HG02970 (cell line): ENCODE data around the gene VWCE.

Source experiments
- ATAC-seq: cut with Tn5 transposase; IDR thresholded peaks from one replicate; pipeline ENCODE4 v1.9.1; 2021; ENCODE audit warnings: mild to moderate bottlenecking, moderate library complexity, moderate number of reproducible peaks; ENCODE audit not compliant: unreplicated experiment, low FRiP score

The VWCE gene

DNA sequence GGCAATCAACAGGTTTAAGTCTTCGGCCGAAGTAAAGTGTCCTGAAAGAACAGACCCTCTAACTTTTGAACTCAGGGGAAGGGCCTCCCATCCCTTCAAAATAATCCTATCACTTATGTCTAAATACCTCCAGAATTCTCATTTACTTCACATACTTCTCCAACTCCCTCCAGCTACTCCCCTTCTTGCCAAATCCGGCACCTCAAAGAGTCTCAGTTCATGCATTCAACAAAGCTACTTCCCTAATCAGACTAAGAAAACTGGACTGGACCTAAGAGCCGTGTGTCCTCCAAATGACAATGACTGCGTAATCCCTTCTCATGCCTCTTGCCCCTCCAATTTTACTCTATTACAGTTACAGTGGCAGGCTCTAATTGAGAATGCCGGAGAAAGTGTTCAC is 36.5 kb upstream of the VWCE start:
- ATAC-seq: no peak

DNA sequence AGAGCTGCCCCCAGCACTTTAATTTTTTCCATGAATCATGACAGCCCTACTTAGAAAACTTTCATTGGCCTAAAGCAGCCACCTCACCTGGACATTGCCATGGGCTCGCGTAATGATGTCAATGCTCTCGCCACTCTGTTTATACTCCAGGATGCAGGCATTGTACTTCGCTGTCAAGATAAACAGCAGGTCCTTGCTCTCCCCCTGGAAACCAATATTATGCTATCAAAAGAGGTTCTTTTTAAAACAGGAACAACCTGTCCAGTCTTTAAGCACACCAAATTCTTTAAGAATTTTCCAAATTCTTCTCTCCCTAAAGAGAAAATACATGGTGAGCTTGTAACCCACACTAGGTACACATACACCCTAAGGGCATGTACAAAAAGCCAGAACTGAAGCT is 34.8 kb upstream of the VWCE start:
- no peak for ATAC-seq

DNA sequence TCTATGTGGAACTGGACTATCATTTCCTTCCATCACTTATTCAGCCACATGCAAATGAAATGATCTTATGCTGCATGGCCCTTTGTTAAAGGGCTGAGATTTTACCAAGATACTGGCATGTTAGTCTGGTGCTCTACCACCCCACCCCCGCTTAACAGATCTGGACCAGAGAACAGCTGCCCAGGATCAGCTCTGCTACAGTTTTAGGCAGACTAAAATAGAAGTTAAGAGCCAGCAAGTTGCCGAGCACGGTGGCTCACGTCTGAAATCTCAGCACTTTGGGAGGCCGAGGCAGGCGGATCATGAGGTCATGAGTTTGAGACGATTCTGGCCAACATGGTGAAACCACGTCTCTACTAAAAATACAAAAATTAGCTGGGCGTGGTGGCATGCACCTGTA is 33.2 kb upstream of the VWCE start:
- no peak for ATAC-seq

DNA sequence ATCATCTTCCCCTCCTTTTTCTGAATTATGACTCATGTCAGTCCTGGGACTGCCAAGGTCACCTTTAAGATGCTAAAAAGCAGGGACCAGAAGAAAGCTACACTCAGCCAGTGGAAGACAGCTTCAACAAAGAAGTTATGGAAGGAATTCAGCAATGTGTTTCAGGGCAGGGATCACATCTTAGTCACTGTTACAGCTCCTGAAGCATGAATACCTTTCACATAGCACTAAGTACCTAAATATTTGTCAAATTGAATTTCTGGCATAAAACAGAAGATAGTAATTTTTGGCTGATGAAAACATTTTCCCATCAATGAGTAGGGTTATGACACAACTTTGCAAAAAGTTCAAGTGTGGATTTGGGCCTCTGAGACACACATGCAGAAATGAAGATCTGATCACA is 32.6 kb upstream of the VWCE start:
- ATAC-seq: no peak

DNA sequence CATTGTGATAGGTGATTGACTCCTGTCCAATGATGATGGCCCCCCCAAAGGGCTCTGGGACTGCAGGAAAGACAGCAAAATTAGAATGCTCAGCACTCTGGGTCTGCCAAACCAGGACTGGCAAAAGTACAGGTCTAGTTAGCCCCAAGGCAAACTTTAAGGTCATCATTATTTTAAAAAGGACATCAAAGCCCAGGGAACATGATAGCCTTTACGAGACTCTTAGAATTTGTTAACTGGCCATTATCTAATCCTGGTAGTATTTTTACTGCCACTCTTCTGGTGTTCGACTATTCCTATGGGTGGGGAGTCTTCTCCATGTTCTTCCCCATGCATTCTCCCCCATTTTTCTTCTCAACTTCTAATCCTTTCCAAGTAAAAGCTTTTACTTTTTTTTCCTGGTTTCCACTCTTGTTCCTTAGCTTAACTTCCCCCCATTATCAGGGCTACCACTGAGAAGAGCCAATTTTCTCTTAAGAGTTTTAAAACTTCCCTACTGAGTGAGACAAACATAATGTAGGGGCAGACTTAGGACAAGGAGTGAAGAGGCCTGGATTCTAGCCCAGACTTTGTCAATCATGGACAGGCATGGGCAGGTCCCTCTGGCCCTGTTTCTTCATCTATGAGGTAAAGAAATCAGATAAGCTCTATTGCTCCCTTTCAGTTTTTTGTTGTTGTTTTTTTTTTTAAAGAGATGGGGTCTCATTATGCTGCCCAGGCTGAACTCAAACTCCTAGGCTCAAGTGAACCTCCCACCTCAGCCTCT is 30.7 kb upstream of the VWCE start:
- ATAC-seq: no peak

DNA sequence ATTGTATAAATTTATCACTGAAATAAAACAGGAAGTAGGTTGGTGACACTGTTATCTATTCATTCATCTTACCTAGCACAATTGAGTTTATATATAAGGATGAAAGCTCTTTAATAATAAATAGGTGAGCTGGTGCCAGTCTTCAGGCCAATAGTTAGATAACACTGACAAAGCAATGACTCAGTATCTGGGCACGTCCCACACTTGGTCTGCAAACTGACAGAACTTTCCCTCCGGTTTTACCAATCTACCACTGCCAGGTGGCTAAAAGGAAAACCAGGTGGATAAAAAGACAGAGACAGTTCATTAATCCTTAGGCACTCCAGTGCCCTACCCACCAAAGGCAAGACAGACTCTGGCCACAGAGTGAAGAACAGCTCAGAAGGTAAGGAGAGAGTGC is 20.1 kb upstream of the VWCE start:
- no peak for ATAC-seq

DNA sequence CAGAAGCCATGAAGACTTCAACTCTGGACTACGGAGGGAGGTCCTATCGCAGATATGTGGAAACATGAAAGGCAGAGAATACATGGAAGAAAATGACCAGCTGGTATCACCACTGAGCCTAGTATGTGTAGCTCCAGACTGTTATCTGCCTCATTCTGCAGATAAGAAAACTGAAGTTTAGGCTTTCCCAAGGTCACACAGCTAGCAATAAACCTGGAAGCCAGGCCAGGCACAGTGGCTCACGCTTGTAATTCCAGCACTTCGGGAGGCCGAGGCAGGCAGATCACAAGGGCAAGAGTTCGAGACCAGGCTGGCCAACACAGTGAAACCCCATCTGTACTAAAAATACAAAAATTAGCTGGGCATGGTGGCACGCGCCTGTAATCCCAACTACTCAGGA is 15.6 kb upstream of the VWCE start:
- no peak for ATAC-seq

DNA sequence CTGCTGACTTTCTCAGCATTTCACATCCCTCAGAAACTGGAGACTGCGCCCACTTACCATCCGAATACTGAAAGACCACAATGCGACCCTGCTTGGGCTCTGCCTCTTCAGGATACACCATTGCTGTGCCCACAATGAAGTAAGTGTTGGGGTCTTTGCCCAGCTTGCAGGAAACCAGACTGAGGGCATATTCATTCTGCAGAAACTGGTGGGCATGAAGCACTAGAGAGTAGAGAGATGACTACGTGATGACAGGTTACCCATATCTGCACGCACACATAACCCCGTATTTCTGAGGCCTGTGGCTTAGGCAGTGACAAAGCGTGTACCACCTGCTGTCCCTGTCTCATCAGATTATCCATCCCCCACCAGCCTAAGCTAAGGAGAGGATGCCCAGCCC is 14.6 kb upstream of the VWCE start:
- ATAC-seq: no peak

DNA sequence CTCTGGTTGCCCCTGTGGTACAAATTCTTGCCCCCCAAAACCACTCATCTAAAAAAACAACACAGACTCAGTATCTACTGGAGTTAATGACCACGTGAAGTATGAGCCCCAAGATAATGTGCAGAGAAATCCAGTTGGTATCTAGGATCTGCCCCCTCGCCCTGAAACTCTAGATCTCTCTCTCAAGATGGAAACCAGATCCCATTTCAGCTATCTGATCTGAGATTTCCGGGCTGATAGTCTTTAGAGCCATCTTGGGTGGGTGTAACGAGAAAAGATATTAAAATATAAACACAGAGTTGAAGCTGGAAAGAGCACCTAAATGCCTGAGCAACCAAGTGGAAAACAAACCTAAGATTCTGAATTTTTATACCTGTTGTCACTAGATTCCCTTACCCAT is 14.0 kb upstream of the VWCE start:
- ATAC-seq: no peak

DNA sequence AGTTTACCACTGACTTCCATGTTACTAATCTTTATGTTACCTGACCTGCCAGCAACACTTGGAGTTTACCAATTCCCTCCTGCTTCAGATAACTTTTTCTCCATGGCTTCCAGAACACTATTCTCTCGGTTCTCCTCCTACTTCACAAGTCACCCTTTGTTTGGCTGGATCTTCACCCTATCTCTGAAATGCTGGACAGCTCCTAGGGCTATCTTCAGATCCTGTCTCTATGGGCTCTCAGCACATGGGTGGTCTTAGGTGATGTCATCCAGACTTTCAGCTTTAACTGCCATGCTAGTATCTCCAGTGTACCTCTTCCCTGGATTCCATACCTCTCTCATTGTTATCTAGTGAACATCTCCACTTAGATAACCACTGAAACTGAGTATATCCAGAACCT is 12.2 kb upstream of the VWCE start:
- ATAC-seq: no peak

DNA sequence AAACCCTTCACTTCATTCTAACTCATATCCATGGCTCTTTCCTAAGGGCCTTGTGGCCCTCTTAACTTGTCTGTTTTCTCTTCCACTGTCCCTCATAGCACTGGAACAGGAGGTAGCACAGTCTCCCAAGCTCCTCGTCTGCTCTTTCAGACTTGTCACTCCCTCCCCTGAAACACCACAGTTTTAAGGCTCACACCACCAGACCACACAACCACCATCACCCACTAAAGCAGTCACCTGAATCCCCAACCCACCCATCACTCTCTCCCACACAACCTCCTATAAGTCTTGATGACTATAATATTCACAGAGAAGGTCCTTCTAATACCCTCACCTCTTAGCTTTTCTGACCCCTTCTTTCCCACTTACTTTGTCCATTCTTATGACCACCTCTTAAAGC is 11.1 kb upstream of the VWCE start:
- no peak for ATAC-seq

DNA sequence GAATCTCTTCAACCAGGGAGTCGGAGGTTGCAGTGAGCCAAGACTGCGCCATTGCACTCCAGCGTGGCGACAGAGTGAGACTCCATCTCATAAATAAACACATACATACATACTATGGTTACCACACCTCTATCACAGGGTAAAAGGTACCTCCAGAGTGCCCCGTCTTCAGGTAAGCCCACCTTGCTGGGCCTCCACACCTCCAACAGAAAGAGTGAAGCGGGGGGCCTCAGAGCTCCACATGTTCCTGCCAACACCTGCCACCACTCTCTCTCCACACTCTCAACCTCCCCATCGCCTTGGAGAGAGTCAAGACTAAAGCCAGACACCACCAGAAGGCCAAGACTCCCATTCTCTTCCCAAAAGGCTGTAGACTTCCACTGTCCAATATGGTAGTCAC is 10.3 kb upstream of the VWCE start:
- ATAC-seq: no peak

DNA sequence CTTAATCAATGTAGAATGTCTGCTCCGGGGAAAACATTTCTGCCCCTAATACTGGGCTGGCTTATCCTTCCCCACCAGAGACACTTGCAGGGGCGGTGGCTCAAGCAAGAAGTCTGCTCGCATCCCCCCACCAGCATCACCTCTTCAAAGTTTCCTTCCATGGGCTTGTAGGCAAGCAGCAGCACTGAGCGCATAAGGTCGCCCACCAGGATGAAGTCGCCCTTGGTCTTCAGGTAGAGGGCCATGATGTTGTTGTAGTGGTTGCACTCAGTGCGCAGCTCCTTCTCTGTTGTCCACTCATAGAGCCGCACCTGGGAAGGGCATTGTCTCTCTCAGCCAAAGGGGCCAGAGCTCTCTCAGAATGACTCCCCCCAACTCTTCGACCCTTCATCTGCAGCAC is 8.6 kb upstream of the VWCE start:
- ATAC-seq: no peak

DNA sequence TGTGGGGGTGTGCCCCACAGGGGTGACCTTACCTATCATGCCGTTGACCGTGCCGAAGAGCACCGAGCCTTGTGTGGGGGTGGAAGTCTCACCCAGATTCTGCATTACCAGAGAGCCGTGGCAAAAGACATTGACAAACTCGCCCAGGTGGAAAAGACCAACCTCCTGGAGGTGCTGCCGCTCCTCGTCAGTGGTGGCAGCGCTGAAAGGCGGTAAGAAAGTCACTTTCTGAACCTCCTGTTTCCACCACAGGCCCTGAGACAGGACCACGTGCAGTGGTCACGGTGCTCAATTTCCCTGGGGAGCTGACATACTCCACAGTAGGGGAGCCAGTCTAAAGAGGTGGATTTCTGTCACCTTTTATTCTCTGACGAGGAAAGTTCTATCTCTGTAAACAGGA is 7.4 kb upstream of the VWCE start:
- ATAC-seq: no peak

DNA sequence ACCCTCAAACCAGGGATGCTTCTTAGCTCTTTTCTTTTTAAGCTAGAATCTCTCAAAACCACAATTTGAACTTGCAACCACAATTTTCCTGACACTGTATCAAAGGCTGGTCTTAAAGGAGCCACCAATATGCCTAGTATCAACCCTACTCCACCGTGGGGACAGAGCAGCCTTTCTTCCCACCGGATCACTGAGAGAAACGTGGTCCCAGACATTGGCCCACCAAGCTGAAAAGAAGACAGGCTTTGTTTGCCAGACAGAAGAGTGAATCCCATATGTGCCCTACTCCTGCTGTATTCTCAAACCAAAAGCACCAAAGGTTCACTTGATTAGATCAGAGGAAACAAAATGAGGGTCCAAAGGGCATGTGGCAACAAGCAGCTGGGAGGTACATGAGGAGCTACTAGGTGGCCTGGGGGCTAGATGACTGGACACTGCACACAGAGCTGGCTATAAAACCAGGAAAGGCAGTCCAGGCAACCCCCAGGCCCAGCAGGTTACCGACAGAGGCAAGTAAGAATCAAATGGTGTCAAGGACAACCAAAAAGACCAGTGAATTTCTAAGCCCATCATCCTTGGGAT is 3.6 kb upstream of the VWCE start:
- no peak for ATAC-seq

DNA sequence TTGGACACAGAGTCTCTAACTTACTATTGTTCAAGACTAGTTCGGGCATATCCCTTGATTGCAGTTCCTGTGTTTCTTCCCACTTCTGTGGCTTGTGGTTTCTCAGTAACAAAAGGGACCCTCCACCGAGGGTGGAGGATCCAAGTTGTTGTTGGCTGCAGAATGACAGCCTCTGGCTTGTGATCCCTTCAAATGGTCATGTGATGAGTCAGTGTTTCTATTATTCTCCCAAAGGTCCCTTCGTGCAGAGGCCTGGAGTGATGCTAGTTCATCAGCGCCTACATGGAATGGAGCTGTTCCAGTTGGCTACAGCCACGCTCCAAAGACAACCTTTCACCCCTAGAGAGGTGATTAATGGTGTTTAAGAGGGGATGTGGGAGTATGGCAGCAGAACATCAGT is 2.6 kb upstream of the VWCE start:
- no peak for ATAC-seq

DNA sequence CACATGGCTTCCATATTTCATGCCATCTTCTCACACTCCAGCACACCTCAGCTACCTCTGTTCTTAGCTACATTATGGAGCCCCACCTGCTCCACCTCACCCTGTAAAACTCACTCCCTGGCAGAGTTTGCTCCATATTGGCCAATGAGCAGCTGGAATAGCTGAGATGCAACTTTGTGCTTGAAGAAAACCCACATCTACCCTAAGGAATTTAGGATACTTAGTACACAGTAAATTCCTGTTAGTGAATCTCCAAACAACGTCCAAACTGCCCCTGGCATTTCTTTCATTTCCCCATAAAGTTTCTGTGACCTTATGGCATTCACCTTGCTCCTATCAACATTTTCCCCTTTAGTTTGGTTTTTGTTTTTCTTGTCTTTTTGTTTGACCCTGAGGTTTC is 2.2 kb upstream of the VWCE start:
- ATAC-seq: no peak

DNA sequence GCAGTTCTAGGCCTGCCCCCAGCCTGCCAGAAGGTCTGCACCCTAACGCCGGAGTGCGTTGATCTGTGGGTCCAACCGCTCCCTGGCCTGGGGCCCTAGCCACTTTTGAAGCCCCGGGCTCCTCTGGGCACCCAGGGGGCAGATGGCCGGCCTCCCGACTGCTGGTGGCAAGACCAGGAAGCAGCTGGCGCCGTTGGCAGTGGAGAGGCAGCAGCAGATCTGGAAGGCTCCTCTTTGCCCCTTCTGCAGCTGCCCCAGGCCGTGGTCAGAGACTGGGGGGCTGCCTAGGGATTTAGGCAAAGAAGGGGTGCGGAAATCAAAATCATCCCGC is 445 bp upstream of the VWCE start:
- no peak for ATAC-seq

DNA sequence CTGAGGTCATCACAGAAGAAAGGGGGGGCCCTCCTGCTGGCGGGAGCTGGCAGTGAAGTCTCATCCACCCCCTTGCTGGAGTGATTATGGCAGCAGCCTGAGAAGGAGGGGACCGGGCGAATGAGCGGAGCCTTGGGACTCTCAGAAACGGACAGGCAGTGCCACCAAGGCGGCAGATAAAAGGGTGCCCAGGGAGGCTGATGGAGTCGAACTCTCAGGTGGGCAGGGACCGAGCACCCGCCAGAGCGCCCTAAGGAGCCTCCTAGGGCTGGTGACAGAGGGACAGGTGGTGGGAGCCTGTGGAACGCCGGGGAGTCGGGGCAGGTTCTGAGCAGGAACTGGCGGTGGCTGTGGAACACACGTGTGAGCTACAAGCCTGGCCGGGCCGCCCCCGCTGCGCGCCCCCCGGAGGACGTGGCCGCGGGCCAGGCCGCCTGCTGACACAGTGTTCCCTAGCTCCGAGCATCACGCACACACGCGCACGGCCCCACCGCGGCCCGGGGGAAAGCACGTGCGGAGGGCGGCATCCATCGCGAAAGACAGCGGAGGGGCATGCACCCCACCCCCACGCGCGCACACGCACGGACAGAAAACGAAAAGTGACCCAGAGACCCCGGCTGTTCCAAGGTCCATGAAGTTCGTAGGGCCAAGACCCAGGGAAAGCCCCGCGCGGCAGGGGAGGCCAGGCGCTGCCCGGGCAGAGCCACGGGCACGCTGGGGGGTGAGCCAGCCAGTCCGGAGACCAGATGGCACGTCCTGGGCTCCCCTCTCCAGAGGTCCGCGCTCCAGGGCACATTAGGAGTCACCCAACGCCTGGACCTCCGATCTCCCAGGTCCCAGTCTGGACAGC is 1.0 kb downstream of the VWCE start:
- ATAC-seq: no peak

DNA sequence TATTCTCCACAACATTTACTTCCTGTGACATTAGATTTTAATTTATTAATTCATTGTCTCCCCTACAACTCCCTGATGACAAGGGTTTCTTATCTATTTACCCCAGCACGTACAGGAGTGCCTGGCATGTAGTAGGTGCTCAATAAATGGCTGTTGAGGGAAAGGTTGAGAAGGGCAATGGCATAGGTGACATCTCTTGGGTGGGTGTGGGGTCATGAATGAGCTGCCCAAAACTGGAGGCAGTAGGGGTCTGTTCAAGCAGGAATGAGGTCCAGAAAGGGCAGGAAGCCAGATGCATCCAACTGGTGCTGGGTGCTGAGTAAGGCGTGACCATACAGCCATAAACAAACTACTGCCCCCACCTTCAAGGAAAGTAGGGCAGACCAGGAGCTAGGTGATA is 2.8 kb downstream of the VWCE start:
- ATAC-seq: no peak

DNA sequence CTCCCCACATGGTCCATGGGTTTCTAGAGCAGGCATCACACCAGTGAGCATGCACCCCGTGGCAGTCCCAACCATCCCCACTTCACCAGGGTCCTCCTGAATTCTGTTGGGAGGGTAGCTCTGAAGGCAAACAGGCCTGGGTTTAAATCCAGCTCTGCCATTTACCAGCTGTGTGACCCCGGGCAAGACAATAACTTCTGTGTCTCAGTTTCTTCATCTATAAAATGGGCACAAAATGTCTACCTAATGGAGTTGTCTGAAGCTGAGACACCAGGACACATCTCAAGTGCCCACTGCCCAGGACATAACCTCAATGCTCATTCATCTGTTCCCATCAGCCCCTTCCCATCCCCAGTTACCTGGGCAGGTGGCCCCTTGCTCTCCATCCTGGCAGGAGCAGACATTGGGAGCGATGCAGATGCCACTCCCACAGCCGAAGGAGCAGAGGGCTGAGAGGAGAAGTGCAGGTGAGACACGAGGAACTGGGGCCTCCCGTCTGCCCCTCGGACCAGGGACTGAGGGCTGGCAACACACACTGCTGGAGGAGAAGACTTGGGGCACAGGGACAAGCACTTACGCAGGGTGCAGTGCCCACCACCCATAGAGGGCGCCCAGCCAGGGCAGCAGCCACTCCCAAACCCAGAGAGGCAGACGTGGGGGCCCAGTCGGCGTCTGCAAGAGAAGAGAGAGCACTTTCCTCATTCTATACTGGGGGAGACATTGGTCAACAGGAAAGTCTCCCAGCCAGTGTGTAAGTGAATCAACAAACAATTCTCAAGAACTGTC is 4.0 kb downstream of the VWCE start:
- ATAC-seq: no peak
